Large intestine (tissue), 3 donors: ENCODE results near the gene YJEFN3. TPM values are rescaled to one million over a fixed set of nuclear protein-coding genes. Genes with fewer than 3 reads are reported as not detected.

Experiments
- DNase-seq, 2 donors: peaks; one replicate each; pipeline versions ENCODE4 v3.0.0 to v3.0.0-alpha.2; 2013
- H3K27ac ChIP-seq: one replicate; pipeline ENCODE4 v1.5.1; 2013; ENCODE audit warnings: low read length
- H3K27me3 ChIP-seq: 2 replicates; pipeline ENCODE4 v1.6.1; 2013; ENCODE audit warnings: low read length; ENCODE audit not compliant: control insufficient read depth, insufficient read depth
- H3K36me3 ChIP-seq: 2 replicates; pipeline ENCODE4 v1.6.1; 2013; ENCODE audit warnings: low read length; ENCODE audit not compliant: control insufficient read depth, insufficient read depth
- H3K4me1 ChIP-seq: one replicate; pipeline ENCODE4 v1.6.1; 2013; ENCODE audit warnings: low read length; ENCODE audit not compliant: control insufficient read depth, insufficient read depth
- H3K4me3 ChIP-seq: one replicate; pipeline ENCODE4 v1.5.1; 2013; ENCODE audit warnings: low read length
- H3K9me3 ChIP-seq: one replicate; pipeline ENCODE4 v1.6.1; 2013; ENCODE audit warnings: mild to moderate bottlenecking, low read depth, low read length, moderate library complexity; ENCODE audit not compliant: control insufficient read depth
- WGBS: methylation state at CpG from one replicate; pipeline ENCODE4 v1.1.5; 2013; ENCODE audit warnings: low lambda C conversion rate; ENCODE audit not compliant: insufficient coverage; 5-methylcytosine and 5-hydroxymethylcytosine counted together
- polyA plus RNA-seq: library from polyadenylated mRNA; unstranded; fragments of 120-200 nt; gene quantifications from one replicate; pipeline ENCODE4 v1.2.1, GENCODE V29; 2013

YJEFN3 gene
- polyA plus RNA-seq, 1 donor = 9.5 TPM

GRCh38 chr19:19525611-19526380, 2.9 kb upstream of the YJEFN3 start:
- H3K9me3 ChIP-seq = no peaks in the 10 kb centered on the region
- no peaks in the 10 kb centered on the region for H3K4me1 ChIP-seq
- WGBS = no CpG with 5 or more reads among the region's 23 CpGs
- DNase-seq = no peak
- peaks cover 49% of the 10 kb centered on the region for H3K36me3 ChIP-seq
- H3K27ac ChIP-seq = no peak overlapping the region
- H3K4me3 ChIP-seq = no peak overlapping the region
- H3K27me3 ChIP-seq = no peaks in the 10 kb centered on the region

- no peaks in the 10 kb centered on the region for H3K9me3 ChIP-seq
- no peak overlapping the region for H3K4me3 ChIP-seq
- no peaks in the 10 kb centered on the region for H3K27me3 ChIP-seq
- H3K4me1 ChIP-seq = no peaks in the 10 kb centered on the region
- H3K27ac ChIP-seq = no peak overlapping the region
- DNase-seq = no peak
- peaks cover 52% of the 10 kb centered on the region for H3K36me3 ChIP-seq
- WGBS = no CpG with 5 or more reads among the region's 28 CpGs
These were observed 1.9 kb upstream of the YJEFN3 start for GRCh38 chr19:19526581-19527370.

DNA sequence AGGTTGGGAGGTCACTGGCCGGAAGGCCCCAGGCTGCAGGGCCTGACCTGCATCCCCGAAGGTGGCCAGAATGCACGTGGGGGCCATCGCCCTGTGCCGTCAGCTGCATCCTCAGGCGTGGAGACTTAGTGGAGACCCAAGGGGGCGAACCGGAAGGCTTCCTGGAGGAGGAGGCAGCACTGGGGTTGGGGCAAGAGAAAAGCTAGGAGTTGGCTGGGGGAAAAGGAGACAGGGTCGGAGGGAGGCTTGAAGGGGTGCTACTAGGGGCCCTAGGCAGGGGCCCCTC, 1.4 kb upstream of the YJEFN3 start:
- no CpG with 5 or more reads among the region's 9 CpGs for WGBS
- no peaks in the 10 kb centered on the region for H3K4me1 ChIP-seq
- peaks cover 52% of the 10 kb centered on the region for H3K36me3 ChIP-seq
- DNase-seq = no peak
- H3K4me3 ChIP-seq = no peak overlapping the region
- H3K9me3 ChIP-seq = no peaks in the 10 kb centered on the region
- no peaks in the 10 kb centered on the region for H3K27me3 ChIP-seq
- no peak overlapping the region for H3K27ac ChIP-seq

- Histone ChIP-seq H3K27ac (no peak overlapping the region), H3K36me3 (peaks cover 51% of the 10 kb centered on the region), H3K4me3 (no peak overlapping the region)
These were observed 761 bp upstream of the YJEFN3 start for GRCh38 chr19:19527674-19528625.

GRCh38 chr19:19529783-19530422, 1.2 kb downstream of the YJEFN3 start:
- H3K9me3 ChIP-seq = no peaks in the 10 kb centered on the region
- no peak overlapping the region for H3K4me3 ChIP-seq
- DNase-seq = no peak
- no peaks in the 10 kb centered on the region for H3K27me3 ChIP-seq
- WGBS = no CpG with 5 or more reads among the region's 11 CpGs
- no peak overlapping the region for H3K27ac ChIP-seq
- no peaks in the 10 kb centered on the region for H3K4me1 ChIP-seq
- H3K36me3 ChIP-seq = peaks cover 42% of the 10 kb centered on the region

More at GRCh38 chr19:19527674-19528625, 761 bp upstream of the YJEFN3 start:
- DNase-seq = no peak
- no CpG with 5 or more reads among the region's 27 CpGs for WGBS
- Histone ChIP-seq H3K27me3 (no peaks in the 10 kb centered on the region), H3K4me1 (no peaks in the 10 kb centered on the region), H3K9me3 (no peaks in the 10 kb centered on the region)

GRCh38 chr19:19530423-19530804, 1.7 kb downstream of the YJEFN3 start:
- Histone ChIP-seq H3K27ac (no peak overlapping the region), H3K27me3 (no peaks in the 10 kb centered on the region), H3K36me3 (peaks cover 37% of the 10 kb centered on the region), H3K9me3 (no peaks in the 10 kb centered on the region), H3K4me3 (no peak overlapping the region), H3K4me1 (no peaks in the 10 kb centered on the region)
- WGBS = no CpG with 5 or more reads among the region's 9 CpGs
- no peak for DNase-seq

- 80% methylated on average over 2 of the region's 4 CpGs for WGBS
- H3K4me3 ChIP-seq = no peak overlapping the region
- H3K27me3 ChIP-seq = no peaks in the 10 kb centered on the region
- DNase-seq = no peak
- H3K27ac ChIP-seq = no peak overlapping the region
- H3K36me3 ChIP-seq = peaks cover 35% of the 10 kb centered on the region
- no peaks in the 10 kb centered on the region for H3K9me3 ChIP-seq
- no peaks in the 10 kb centered on the region for H3K4me1 ChIP-seq
These were observed 2.2 kb downstream of the YJEFN3 start for GRCh38 chr19:19530889-19531288.

DNA sequence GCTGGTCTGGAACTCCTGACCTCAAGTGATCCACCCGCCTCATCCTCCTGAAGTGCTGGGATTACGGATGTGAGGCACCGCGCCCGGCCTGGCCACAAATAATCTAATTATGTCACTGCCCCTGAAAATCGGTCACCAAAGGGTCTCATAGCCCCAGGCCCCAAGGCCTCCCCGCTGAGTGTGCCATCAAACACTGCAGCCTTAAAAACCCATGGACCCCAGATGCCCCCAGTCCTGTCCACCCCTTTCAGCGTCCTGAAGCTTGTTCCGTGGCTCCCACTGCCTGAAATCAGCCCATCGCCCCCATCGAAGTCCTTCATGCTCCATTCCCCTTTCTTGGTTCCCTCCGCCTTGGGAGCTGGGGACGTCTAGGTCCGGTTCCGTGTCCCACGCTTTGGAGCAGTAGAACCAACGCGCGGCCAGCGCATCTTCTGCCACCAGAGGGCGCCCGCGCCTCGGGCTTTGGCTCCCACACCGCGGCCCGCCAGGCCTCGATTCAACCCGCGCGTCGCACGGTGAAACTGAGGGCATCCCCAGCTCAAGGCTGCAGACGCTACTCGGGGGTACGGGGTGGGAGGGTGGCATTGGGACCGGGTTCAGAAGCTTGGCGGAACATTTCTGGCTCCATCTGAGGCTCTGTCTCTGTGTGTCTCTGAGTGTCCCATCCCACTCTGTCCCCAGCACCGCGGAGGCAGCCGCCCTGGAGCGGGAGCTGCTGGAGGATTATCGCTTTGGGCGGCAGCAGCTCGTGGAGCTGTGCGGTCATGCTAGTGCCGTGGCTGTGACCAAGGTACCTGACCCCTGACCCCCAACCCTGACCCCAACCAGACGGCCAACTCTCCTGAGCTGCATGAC, 3.5 kb downstream of the YJEFN3 start:
- WGBS = no CpG with 5 or more reads among the region's 48 CpGs

GRCh38 chr19:19532806-19533701, 4.3 kb downstream of the YJEFN3 start:
- Histone ChIP-seq H3K27ac (no peak overlapping the region), H3K36me3 (peaks cover 14% of the 10 kb centered on the region), H3K4me3 (no peak overlapping the region), H3K4me1 (no peaks in the 10 kb centered on the region), H3K9me3 (no peaks in the 10 kb centered on the region), H3K27me3 (peaks cover 15% of the 10 kb centered on the region)
- WGBS = 70% methylated on average over 5 of the region's 14 CpGs
- no peak for DNase-seq

More for the DNA sequence above, 3.5 kb downstream of the YJEFN3 start:
- peak; percentile 53 to 55 for DNase-seq
- peaks cover 23% of the 10 kb centered on the region for H3K36me3 ChIP-seq
- H3K27ac ChIP-seq = no peak overlapping the region
- no peak overlapping the region for H3K4me3 ChIP-seq
- H3K4me1 ChIP-seq = no peaks in the 10 kb centered on the region
- H3K9me3 ChIP-seq = no peaks in the 10 kb centered on the region
- H3K27me3 ChIP-seq = peaks cover 6% of the 10 kb centered on the region
